Mucosa of descending colon (tissue), 3 donors: Measurements from ENCODE around the gene KIF3B. TPM values are rescaled to one million over a fixed set of nuclear protein-coding genes. Genes with fewer than 3 reads are reported as not detected.

ENCODE experiments used
- ATAC-seq: fragments of 200-7000 bp; cut with Tn5 transposase; one replicate; pipeline ENCODE4 v1.9.1; 2020; ENCODE audit warnings: mild to moderate bottlenecking, moderate library complexity
- DNase-seq, 3 donors: peaks; one replicate each; pipeline ENCODE4 v3.0.0-alpha.2; 2020
- H3K36me3 ChIP-seq: fragments of 200-600 bp; one replicate; pipeline ENCODE4 v1.8.0; 2021; ENCODE audit warnings: low read depth, mild to moderate bottlenecking
- H3K4me1 ChIP-seq: fragments of 200-600 bp; one replicate; pipeline ENCODE4 v1.8.0; 2021; ENCODE audit warnings: low read depth, mild to moderate bottlenecking
- H3K4me3 ChIP-seq: fragments of 200-600 bp; one replicate; pipeline ENCODE4 v1.8.0; 2021; ENCODE audit warnings: mild to moderate bottlenecking
- H3K9me3 ChIP-seq: fragments of 200-600 bp; one replicate; pipeline ENCODE4 v1.8.0; 2021; ENCODE audit warnings: mild to moderate bottlenecking
- intact Hi-C, 2 donors: fragments of 100-400 bp; cut with DNase I in 1 of 2; cut with micrococcal nuclease in 1 of 2; formaldehyde crosslinking; loops; one replicate each; pipeline versions ENCODE4 v1.11.0 to v1.11.1; 2022; cut with DNase I, micrococcal nuclease
- total RNA-seq, 3 donors: library from RNA; stranded (reverse); fragmentation: NEBNext Ultra II Directional in 2 of 3; extraction: Animal tissue kit (Norgen Biotek cat#: 25700) in 2 of 3; gene quantifications; one replicate each; pipeline versions ENCODE4 v1.2.1 to v1.2.4, GENCODE V29; 2021 to 2023
- TF ChIP-seq, protein P1 (sequence below): fragments of 200-600 bp; IDR thresholded peaks from one replicate; pipeline ENCODE4 v1.8.0; 2022; ENCODE audit warnings: antibody characterized with exemption, mild to moderate bottlenecking
- donor health status: DM: no; HTN: no; CAD: no; lungs with moderate emphysema.
- donor health status: DM: no; HTN: no; CAD: no.
- donor health status: DM: no; HTN: yes; CAD: no.

The KIF3B gene
- total RNA-seq, 3 donors from 2014 or later, result 39.3 to 54.6 (median 52.0) TPM

DNA sequence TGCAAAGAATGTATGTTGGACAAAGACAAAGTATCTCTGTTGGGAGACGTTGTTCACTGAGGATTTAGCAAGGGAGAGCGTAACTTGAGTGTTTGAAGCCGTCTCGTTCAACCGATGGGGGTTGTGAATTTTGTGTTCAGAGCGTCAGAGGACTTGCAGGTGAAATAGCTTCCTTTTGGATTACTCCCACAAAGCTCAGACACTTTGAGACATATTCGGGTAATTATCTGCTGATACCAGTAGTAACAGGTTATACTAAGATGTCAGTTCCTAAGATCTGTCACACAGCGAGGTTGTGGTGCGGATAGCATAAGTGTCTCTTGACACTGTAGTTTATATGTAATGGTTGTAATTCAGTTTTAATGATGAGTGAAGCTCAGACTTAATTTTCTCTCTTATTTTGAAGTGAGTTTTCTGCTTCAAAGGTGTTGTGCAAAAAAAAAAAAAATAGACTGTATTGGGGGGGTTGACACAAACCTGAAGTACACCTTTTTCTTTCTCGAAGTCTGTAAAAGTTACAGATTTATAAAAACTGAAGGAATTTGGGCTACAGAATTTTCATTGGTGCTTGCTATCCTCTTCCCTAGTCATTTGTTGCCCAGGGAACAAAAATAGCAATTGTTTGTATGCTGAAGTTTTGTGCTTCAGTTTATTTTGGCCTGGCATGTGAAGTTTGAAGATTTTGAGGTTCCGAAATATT, 82.3 kb downstream of the KIF3B start:
- Histone ChIP-seq H3K36me3 (no peaks in the 10 kb centered on the region), H3K9me3 (no peaks in the 10 kb centered on the region), H3K4me1 (peaks cover 33% of the 10 kb centered on the region), H3K4me3 (peak overlapping the region; percentile 76)
- no peak for DNase-seq
- TF ChIP-seq, protein P1, sequence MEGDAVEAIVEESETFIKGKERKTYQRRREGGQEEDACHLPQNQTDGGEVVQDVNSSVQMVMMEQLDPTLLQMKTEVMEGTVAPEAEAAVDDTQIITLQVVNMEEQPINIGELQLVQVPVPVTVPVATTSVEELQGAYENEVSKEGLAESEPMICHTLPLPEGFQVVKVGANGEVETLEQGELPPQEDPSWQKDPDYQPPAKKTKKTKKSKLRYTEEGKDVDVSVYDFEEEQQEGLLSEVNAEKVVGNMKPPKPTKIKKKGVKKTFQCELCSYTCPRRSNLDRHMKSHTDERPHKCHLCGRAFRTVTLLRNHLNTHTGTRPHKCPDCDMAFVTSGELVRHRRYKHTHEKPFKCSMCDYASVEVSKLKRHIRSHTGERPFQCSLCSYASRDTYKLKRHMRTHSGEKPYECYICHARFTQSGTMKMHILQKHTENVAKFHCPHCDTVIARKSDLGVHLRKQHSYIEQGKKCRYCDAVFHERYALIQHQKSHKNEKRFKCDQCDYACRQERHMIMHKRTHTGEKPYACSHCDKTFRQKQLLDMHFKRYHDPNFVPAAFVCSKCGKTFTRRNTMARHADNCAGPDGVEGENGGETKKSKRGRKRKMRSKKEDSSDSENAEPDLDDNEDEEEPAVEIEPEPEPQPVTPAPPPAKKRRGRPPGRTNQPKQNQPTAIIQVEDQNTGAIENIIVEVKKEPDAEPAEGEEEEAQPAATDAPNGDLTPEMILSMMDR, result no peak
- intact Hi-C loops, result no loop called here
- ATAC-seq, result no peak

DNA sequence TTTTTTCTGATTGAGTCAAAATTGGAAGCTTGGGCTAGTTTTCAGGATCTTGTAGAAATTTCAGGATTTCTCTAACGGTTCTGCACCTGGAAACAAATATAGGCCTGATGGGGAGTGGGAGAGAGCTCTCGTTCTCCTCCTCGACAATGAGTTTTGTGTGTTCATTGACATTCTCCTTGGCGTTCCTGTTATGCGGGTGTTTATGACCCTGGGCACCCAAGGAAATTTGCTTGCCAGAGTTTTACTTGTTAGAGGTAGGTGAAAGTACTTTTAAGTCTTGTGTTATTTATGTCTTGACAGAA, 82.8 kb downstream of the KIF3B start:
- Histone ChIP-seq H3K9me3 (no peaks in the 10 kb centered on the region), H3K36me3 (no peaks in the 10 kb centered on the region), H3K4me1 (peaks cover 33% of the 10 kb centered on the region), H3K4me3 (no peak overlapping the region)
- TF ChIP-seq, protein P1, result no peak
- no peak for DNase-seq
- no peak for ATAC-seq
- intact Hi-C loops, result no loop called here

GRCh38 chr20:32362901-32363364, 85.5 kb downstream of the KIF3B start:
- intact Hi-C loops, result no loop called here
- H3K9me3 ChIP-seq, result no peaks in the 10 kb centered on the region
- ATAC-seq (no peak), DNase-seq (no peak)
- no peaks in the 10 kb centered on the region for H3K36me3 ChIP-seq
- no peak overlapping the region for H3K4me3 ChIP-seq
- TF ChIP-seq, protein P1, result no peak
- H3K4me1 ChIP-seq, result peaks cover 26% of the 10 kb centered on the region

GRCh38 chr20:32363492-32363891, 86.0 kb downstream of the KIF3B start:
- H3K36me3 ChIP-seq, result no peaks in the 10 kb centered on the region
- no peak for ATAC-seq
- H3K4me1 ChIP-seq, result peaks cover 32% of the 10 kb centered on the region
- no peaks in the 10 kb centered on the region for H3K9me3 ChIP-seq
- no peak overlapping the region for H3K4me3 ChIP-seq
- no peak for DNase-seq
- intact Hi-C loops, result no loop called here
- TF ChIP-seq, protein P1, result no peak

DNA sequence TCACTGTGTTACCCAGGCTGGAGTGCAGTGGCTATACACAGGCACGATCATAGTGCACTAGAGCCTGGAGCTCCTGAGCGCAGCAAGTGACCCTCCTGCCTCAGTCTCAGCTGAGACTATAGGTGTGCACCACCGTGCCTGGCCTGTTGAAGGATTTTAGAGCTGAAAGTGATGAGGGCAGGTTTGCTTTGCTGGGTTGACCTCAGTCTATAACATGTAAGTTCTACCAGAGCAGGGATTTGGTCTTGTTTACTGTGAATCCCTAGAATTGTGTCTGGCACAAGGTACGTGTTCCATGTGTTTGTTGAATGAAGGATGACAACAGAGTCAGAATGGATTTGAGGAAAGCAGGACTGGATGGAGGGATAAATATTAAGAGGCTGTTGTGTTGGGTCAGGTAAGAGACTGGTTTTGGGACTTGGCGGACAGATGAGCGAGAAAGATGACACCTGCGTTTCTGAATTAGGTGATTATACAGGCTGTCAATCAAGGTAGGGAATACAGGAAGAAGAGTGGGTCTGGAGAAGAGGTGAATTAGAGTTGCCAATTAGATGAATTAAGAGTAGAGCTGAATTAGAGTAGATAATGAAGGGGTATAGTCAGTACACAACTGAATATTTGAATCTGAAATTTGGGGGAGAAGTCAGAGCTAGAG, 87.2 kb downstream of the KIF3B start:
- intact Hi-C loops, result no loop called here
- Histone ChIP-seq H3K36me3 (no peaks in the 10 kb centered on the region), H3K4me1 (peaks cover 34% of the 10 kb centered on the region)

More for the DNA sequence above, 87.2 kb downstream of the KIF3B start:
- TF ChIP-seq, protein P1, result no peak
- Histone ChIP-seq H3K4me3 (no peak overlapping the region), H3K9me3 (no peaks in the 10 kb centered on the region)
- DNase-seq (no peak), ATAC-seq (no peak)
